Neural crest cell (in vitro differentiated cells): ENCODE results near the gene SMC1B. TPM values are rescaled to one million over a fixed set of nuclear protein-coding genes. Genes with fewer than 3 reads are reported as not detected.
"Not testable (repeated sequence)": the region's sequence is repeated elsewhere in the genome, so short reads cannot be mapped to it uniquely, and the experiment has no call there.

Source experiments
- DNase-seq: peaks from one replicate; pipeline ENCODE4 v3.0.0; 2021; ENCODE audit warnings: low read depth, mixed read lengths, low spot score
- H3K27ac Mint-ChIP-seq: one replicate; pipeline ENCODE4 v1.8.0; 2021; ENCODE audit warnings: mild to moderate bottlenecking, mixed read lengths; ENCODE audit not compliant: unreplicated experiment
- H3K27me3 Mint-ChIP-seq: 2 replicates; pipeline ENCODE4 v1.8.0; 2021; ENCODE audit warnings: low read depth, mild to moderate bottlenecking, mixed read lengths
- H3K36me3 Mint-ChIP-seq: 2 replicates; pipeline ENCODE4 v1.8.0; 2021; ENCODE audit warnings: low read depth, mild to moderate bottlenecking, mixed read lengths
- H3K4me1 Mint-ChIP-seq: 2 replicates; pipeline ENCODE4 v1.8.0; 2021; ENCODE audit warnings: mixed read lengths
- H3K4me3 Mint-ChIP-seq: one replicate; pipeline ENCODE4 v1.8.0; 2021; ENCODE audit warnings: mild to moderate bottlenecking, mixed read lengths
- H3K9me3 Mint-ChIP-seq: 2 replicates; pipeline ENCODE4 v1.8.0; 2021; ENCODE audit warnings: mixed read lengths
- CTCF ChIP-seq: fragments of 200-600 bp; sonication (generic); conservative IDR thresholded peaks from 2 replicates; pipeline ENCODE4 v1.5.0; 2021; ENCODE audit warnings: antibody characterized with exemption, mild to moderate bottlenecking
- total RNA-seq: library from RNA; stranded (reverse); gene quantifications from 2 replicates; pipeline ENCODE4 v1.2.1, GENCODE V29; 2021

SMC1B gene
- total RNA-seq, 1 donor from 2014 or later: not detected

GRCh38 chr22:45398214-45398613 is 15.2 kb downstream of the SMC1B start:
- DNase-seq: no peak
- no peaks in the 10 kb centered on the region for H3K27me3 Mint-ChIP-seq

GRCh38 chr22:45397806-45398205 is 15.6 kb downstream of the SMC1B start:
- no peak for DNase-seq
- Mint-ChIP-seq H3K9me3 (no peaks in the 10 kb centered on the region), H3K36me3 (no peaks in the 10 kb centered on the region), H3K4me3 (no peak overlapping the region), H3K4me1 (peaks cover 7% of the 10 kb centered on the region), H3K27me3 (no peaks in the 10 kb centered on the region), H3K27ac (no peak overlapping the region)
- TF ChIP-seq CTCF: no peak

More at GRCh38 chr22:45398214-45398613, 15.2 kb downstream of the SMC1B start:
- H3K4me3 Mint-ChIP-seq: no peak overlapping the region
- H3K4me1 Mint-ChIP-seq: peaks cover 7% of the 10 kb centered on the region
- no peak overlapping the region for H3K27ac Mint-ChIP-seq
- no peaks in the 10 kb centered on the region for H3K36me3 Mint-ChIP-seq
- no peak for TF ChIP-seq CTCF
- no peaks in the 10 kb centered on the region for H3K9me3 Mint-ChIP-seq

- no peaks in the 10 kb centered on the region for H3K36me3 Mint-ChIP-seq
- H3K27ac Mint-ChIP-seq: no peak overlapping the region
- no peaks in the 10 kb centered on the region for H3K9me3 Mint-ChIP-seq
- no peaks in the 10 kb centered on the region for H3K4me1 Mint-ChIP-seq
- no peak for DNase-seq
- no peak for TF ChIP-seq CTCF
- no peak overlapping the region for H3K4me3 Mint-ChIP-seq
- H3K27me3 Mint-ChIP-seq: peaks cover 11% of the 10 kb centered on the region
These were observed 23.9 kb downstream of the SMC1B start for GRCh38 chr22:45389546-45389945.

- no peak for TF ChIP-seq CTCF
- Mint-ChIP-seq H3K9me3 (no peaks in the 10 kb centered on the region), H3K27ac (no peak overlapping the region), H3K4me3 (no peak overlapping the region), H3K36me3 (no peaks in the 10 kb centered on the region), H3K4me1 (no peaks in the 10 kb centered on the region), H3K27me3 (no peaks in the 10 kb centered on the region)
- DNase-seq: no peak
These were observed 32.1 kb downstream of the SMC1B start for GRCh38 chr22:45381348-45381747.

GRCh38 chr22:45376703-45377102 is 36.7 kb downstream of the SMC1B start:
- TF ChIP-seq CTCF: no peak
- Mint-ChIP-seq H3K36me3 (peaks cover 9% of the 10 kb centered on the region), H3K27ac (no peak overlapping the region), H3K9me3 (peaks cover 11% of the 10 kb centered on the region), H3K4me3 (no peak overlapping the region), H3K4me1 (no peaks in the 10 kb centered on the region), H3K27me3 (no peaks in the 10 kb centered on the region)
- DNase-seq: no peak

GRCh38 chr22:45376009-45376408 is 37.4 kb downstream of the SMC1B start:
- peaks cover 11% of the 10 kb centered on the region for H3K9me3 Mint-ChIP-seq
- no peaks in the 10 kb centered on the region for H3K4me1 Mint-ChIP-seq
- H3K4me3 Mint-ChIP-seq: no peak overlapping the region
- no peak overlapping the region for H3K27ac Mint-ChIP-seq
- TF ChIP-seq CTCF: no peak
- peaks cover 9% of the 10 kb centered on the region for H3K36me3 Mint-ChIP-seq
- no peak for DNase-seq
- H3K27me3 Mint-ChIP-seq: no peaks in the 10 kb centered on the region

GRCh38 chr22:45373592-45373991 is 39.8 kb downstream of the SMC1B start:
- peaks cover 11% of the 10 kb centered on the region for H3K9me3 Mint-ChIP-seq
- DNase-seq, H3K27ac Mint-ChIP-seq, H3K36me3 Mint-ChIP-seq, H3K4me1 Mint-ChIP-seq, H3K4me3 Mint-ChIP-seq, H3K27me3 Mint-ChIP-seq: not testable (repeated sequence)
